Heart right ventricle (tissue), 16 donors: ENCODE measurements around the gene KLHL10. TPM values are rescaled to one million over a fixed set of nuclear protein-coding genes. Genes with fewer than 3 reads are reported as not detected.

Source experiments
- ATAC-seq, 8 donors: fragments of 200-7000 bp; cut with Tn5 transposase; one replicate each; pipeline ENCODE4 v1.9.1; 2020; ENCODE audit warnings: mild to moderate bottlenecking in 8 of 8, moderate library complexity in 8 of 8, moderate number of reproducible peaks in 1 of 8
- DNase-seq, 2 donors: peaks; one replicate each; pipeline ENCODE4 v3.0.0-alpha.2; 2020
- H3K27ac ChIP-seq, 10 donors: fragments of 200-600 bp; sonication (generic) in 2 of 10; one replicate each; pipeline versions ENCODE4 v1.5.0 to v1.8.0; 2020 to 2022; ENCODE audit warnings: mild to moderate bottlenecking in 3 of 10
- H3K27me3 ChIP-seq, 7 donors: fragments of 200-600 bp; one replicate each; pipeline ENCODE4 v1.8.0; 2021 to 2022; ENCODE audit warnings: mild to moderate bottlenecking in 2 of 7
- H3K36me3 ChIP-seq, 9 donors: fragments of 200-600 bp; sonication (generic) in 1 of 9; one replicate each; pipeline versions ENCODE4 v1.5.0 to v1.8.0; 2020 to 2022; ENCODE audit warnings: mild to moderate bottlenecking in 2 of 9
- H3K4me1 ChIP-seq, 9 donors: fragments of 200-600 bp; sonication (generic) in 1 of 9; one replicate each; pipeline versions ENCODE4 v1.5.0 to v1.8.0; 2020 to 2022; ENCODE audit warnings: mild to moderate bottlenecking in 4 of 9
- H3K4me3 ChIP-seq, 10 donors: fragments of 200-600 bp; sonication (generic) in 2 of 10; one replicate each; pipeline versions ENCODE4 v1.5.0 to v1.8.0; 2020 to 2022; ENCODE audit warnings: mild to moderate bottlenecking in 7 of 10, moderate library complexity in 2 of 10
- H3K9me3 ChIP-seq, 11 donors: fragments of 200-600 bp in 10 of 11; sonication (generic) in 2 of 11; one replicate each; pipeline versions ENCODE4 v1.5.0 to v1.8.0; 2013 to 2022; ENCODE audit warnings: mild to moderate bottlenecking in 2 of 11, control low read depth in 1 of 11, moderate library complexity in 1 of 11
- WGBS, 2 donors: extraction: QIAGEN DNeasy Blood & Tissue Kit; methylation state at CpG; one replicate each; pipeline ENCODE4 v1.1.7; 2013; ENCODE audit warnings: inconsistent platforms in 1 of 2; 5-methylcytosine and 5-hydroxymethylcytosine counted together
- intact Hi-C, 10 donors: fragments of 100-400 bp; cut with DNase I; formaldehyde crosslinking; loops; one replicate each; pipeline versions ENCODE4 v1.11.1 to v1.14.2; 2022
- polyA plus RNA-seq, 2 donors: library from polyadenylated mRNA; stranded (reverse); fragments of 200-250 nt; gene quantifications; one replicate each; pipeline ENCODE4 v1.2.3, GENCODE V29; 2013
- total RNA-seq, 10 donors: library from RNA; stranded (reverse); fragmentation: NEBNext Ultra II Directional in 3 of 10; extraction: Animal tissue kit (Norgen Biotek cat#: 25700) in 3 of 10; gene quantifications; one replicate each; pipeline versions ENCODE4 v1.2.1 to v1.2.4, GENCODE V29; 2021 to 2023
- TF ChIP-seq, protein P1 (sequence below), 9 donors: fragments of 200-600 bp; sonication (generic) in 2 of 9; IDR thresholded peaks; one replicate each; pipeline versions ENCODE4 v1.5.0 to v1.8.0; 2021 to 2022; ENCODE audit warnings: antibody characterized with exemption in 9 of 9, mild to moderate bottlenecking in 5 of 9, moderate library complexity in 1 of 9
- donor health status: Arrhythmogenic right ventricular cardiomyopathy.
- donor health status: ischemic (EF 13 %, LVEDD 7.1; RV severe dilation, severe dysfunction).
- donor health status: healthy with polysubstance abuse.
- donor health status: DM: no; HTN: yes; CAD: no.
- donor health status: DM: no; HTN: no; CAD: no.
- donor health status: ischemic (EF 25% LVEDD 6.9; RV normal size, moderate dysfunction).
- donor health status: ischemic (EF 25% LVEDD 5.7; RV mildly dilated, moderate dysfunction).
- donor health status: healthy.
- donor health status: DM: yes; HTN: yes; CAD: no.
- donor health status: Ischemic cardiomyopathy.
- donor health status: ischemic (EF 35%, LVEDD 5.7; RV mildly dilated, moderate dysfunction).
- donor health status: nonischemic (EF 11% LVEDD 7.7; RV severe dilation, severe dysfunction).
- donor health status: DM: yes; HTN: yes; CAD: no.
- donor health status: PGD.
- donor health status: ischemic (EF 29% LVEDD 5.4; RV normal size, mild dysfunction).
- donor health status: nonischemic (EF 23%, LVEDD 6.1; RV moderate dilation, normal function).

The KLHL10 gene
- total and polyA plus RNA-seq, 12 donors = 0.01 to 0.25 (median 0.16) TPM; not detected in 7

GRCh38 chr17:41892021-41892376 is 54.4 kb downstream of the KLHL10 start:
- TF ChIP-seq, protein P1, sequence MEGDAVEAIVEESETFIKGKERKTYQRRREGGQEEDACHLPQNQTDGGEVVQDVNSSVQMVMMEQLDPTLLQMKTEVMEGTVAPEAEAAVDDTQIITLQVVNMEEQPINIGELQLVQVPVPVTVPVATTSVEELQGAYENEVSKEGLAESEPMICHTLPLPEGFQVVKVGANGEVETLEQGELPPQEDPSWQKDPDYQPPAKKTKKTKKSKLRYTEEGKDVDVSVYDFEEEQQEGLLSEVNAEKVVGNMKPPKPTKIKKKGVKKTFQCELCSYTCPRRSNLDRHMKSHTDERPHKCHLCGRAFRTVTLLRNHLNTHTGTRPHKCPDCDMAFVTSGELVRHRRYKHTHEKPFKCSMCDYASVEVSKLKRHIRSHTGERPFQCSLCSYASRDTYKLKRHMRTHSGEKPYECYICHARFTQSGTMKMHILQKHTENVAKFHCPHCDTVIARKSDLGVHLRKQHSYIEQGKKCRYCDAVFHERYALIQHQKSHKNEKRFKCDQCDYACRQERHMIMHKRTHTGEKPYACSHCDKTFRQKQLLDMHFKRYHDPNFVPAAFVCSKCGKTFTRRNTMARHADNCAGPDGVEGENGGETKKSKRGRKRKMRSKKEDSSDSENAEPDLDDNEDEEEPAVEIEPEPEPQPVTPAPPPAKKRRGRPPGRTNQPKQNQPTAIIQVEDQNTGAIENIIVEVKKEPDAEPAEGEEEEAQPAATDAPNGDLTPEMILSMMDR (IDR thresholded peaks at IDR 0.05) = no peak
- intact Hi-C loops = no loop called here
- H3K27me3 ChIP-seq = no peaks in the 10 kb centered on the region
- 97% methylated on average over 4 of the region's 4 CpGs for WGBS, 2 donors
- peaks cover 0 to 16% (median 6%) of the 10 kb centered on the region in 9 donors for H3K4me1 ChIP-seq
- no peak overlapping the region for H3K27ac ChIP-seq
- DNase-seq = no peak
- no peak for ATAC-seq
- no peaks in the 10 kb centered on the region for H3K9me3 ChIP-seq
- H3K4me3 ChIP-seq = no peak overlapping the region
- H3K36me3 ChIP-seq = peaks cover 0 to 100% (median 62%) of the 10 kb centered on the region in 9 donors

GRCh38 chr17:41893384-41893783 is 55.8 kb downstream of the KLHL10 start:
- peaks cover 0 to 16% (median 6%) of the 10 kb centered on the region in 9 donors for H3K4me1 ChIP-seq
- no peaks in the 10 kb centered on the region for H3K27me3 ChIP-seq
- peaks cover 0 to 100% (median 62%) of the 10 kb centered on the region in 9 donors for H3K36me3 ChIP-seq
- TF ChIP-seq, protein P1 (IDR thresholded peaks at IDR 0.05) = no peak
- H3K9me3 ChIP-seq = no peaks in the 10 kb centered on the region
- no peak for DNase-seq
- ATAC-seq = no peak
- no peak overlapping the region for H3K27ac ChIP-seq
- no peak overlapping the region for H3K4me3 ChIP-seq
- intact Hi-C loops = no loop called here
- 81 to 96% methylated on average over 3 of the region's 3 CpGs for WGBS, 2 donors

- peaks cover 0 to 16% (median 6%) of the 10 kb centered on the region in 9 donors for H3K4me1 ChIP-seq
- WGBS, 2 donors = 57 to 60% methylated on average over 7 of the region's 7 CpGs
- no peaks in the 10 kb centered on the region for H3K27me3 ChIP-seq
- TF ChIP-seq, protein P1 (IDR thresholded peaks at IDR 0.05) = no peak
- ATAC-seq (peak; percentile 46 to 79 (median 53)), DNase-seq (no peak)
- intact Hi-C loops = no loop called here
- no peaks in the 10 kb centered on the region for H3K9me3 ChIP-seq
- H3K27ac ChIP-seq = peak overlapping the region in 9 of 10 donors; percentile 10 to 68 (median 55)
- H3K4me3 ChIP-seq = no peak overlapping the region
- peaks cover 0 to 100% (median 60%) of the 10 kb centered on the region in 9 donors for H3K36me3 ChIP-seq
These were observed 57.2 kb downstream of the KLHL10 start for GRCh38 chr17:41894791-41895331.

DNA sequence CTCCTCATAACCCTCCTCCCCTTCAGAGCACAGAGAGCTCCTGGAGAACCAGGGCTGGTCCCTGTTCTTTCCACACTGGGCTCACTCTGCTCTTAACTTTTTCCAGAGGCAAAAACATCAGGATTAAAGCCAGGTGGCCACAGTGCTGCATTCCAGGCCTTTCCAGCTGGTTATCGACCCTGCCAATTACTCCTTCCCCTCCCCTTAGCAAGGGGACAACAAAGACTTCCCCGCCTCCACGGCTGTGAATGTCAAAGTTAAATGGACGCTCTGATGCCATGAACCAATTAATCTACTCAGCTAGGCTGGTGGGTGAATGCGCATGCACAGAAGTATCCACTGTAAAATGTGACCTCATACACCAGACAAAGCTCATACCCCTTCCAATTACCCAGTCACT is 58.0 kb downstream of the KLHL10 start:
- peaks cover 0 to 16% (median 6%) of the 10 kb centered on the region in 9 donors for H3K4me1 ChIP-seq
- H3K36me3 ChIP-seq = peaks cover 0 to 100% (median 61%) of the 10 kb centered on the region in 9 donors
- intact Hi-C loops = no loop called here
- no peaks in the 10 kb centered on the region for H3K9me3 ChIP-seq
- H3K4me3 ChIP-seq = no peak overlapping the region
- TF ChIP-seq, protein P1 (IDR thresholded peaks at IDR 0.05) = no peak
- peak; percentile 54 to 85 (median 78) for ATAC-seq
- peak in 1 of 2 donors; percentile 36 for DNase-seq
- 67 to 71% methylated on average over 5 of the region's 5 CpGs for WGBS, 2 donors
- peak overlapping the region in 8 of 10 donors; percentile 10 to 68 (median 56) for H3K27ac ChIP-seq
- no peaks in the 10 kb centered on the region for H3K27me3 ChIP-seq
